ENCODE measurements around the gene XRCC1. TPM values are rescaled to one million over a fixed set of nuclear protein-coding genes. Genes with fewer than 3 reads are reported as not detected.

XRCC1 gene
- total and polyA plus RNA-seq, 2 of the 4 experiments (the other 2 are of a cell fraction), result 12.5 to 21.3 TPM

DNA sequence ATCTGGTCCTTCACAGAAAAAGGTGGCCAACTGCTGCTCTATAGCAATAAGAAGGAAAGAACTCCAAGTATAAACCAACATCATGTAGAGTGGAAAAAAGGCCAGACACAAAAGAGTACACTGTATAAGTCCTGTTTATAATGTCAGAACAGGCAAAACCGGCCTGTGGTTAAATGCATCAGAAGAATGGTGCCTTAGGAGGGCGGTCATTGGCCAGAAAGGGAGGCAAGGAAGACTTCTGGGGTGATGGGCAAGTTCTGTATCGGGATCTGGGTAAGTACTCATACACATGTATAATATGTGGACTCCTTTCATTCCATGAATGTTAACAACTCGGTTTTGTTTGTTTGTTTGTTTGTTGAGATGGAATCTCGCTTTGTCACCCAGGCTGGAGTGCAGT, 52.4 kb downstream of the XRCC1 start:
- Histone ChIP-seq H2AFZ (replicated peaks; ENCODE audit: low read length, poor library complexity) (no peak overlapping the region), H4K20me1 (ENCODE audit: insufficient read depth, low read length) (peaks cover 6% of the 10 kb centered on the region), H3K4me1 (ENCODE audit: control insufficient read depth, insufficient read depth, low read length) (peaks cover 4% of the 10 kb centered on the region), H3K9me3 (ENCODE audit: control insufficient read depth, insufficient read depth, low read length) (no peaks in the 10 kb centered on the region), H2BK5ac (ENCODE audit: low read depth, low read length, poor library complexity, severe bottlenecking) (no peak overlapping the region), H3K14ac (replicated peaks; ENCODE audit: low read depth, low read length) (peak overlapping the region; percentile 44; the same call in 1 of the 2 replicates), H4K91ac (ENCODE audit: insufficient read depth, low read depth, low read length) (no peak overlapping the region), H3K9ac (ENCODE audit: low read depth, low read length) (no peak overlapping the region), H3K18ac (ENCODE audit: low read depth, low read length) (no peak overlapping the region), H3K27ac (ENCODE audit: insufficient read depth, low read length) (no peak overlapping the region), H2AK9ac (replicated peaks; ENCODE audit: low read depth, low read length, poor library complexity) (no peak overlapping the region), H3K9me1 (ENCODE audit: insufficient read depth, low read length) (peaks cover 11% of the 10 kb centered on the region), H2BK120ac (ENCODE audit: low read depth, low read length) (no peak overlapping the region), H2AK5ac (ENCODE audit: low read depth, low read length) (no peak overlapping the region), H3K23ac (ENCODE audit: low read depth, low read length) (no peak overlapping the region), H4K5ac (ENCODE audit: low read depth, low read length) (no peak overlapping the region), H3K4me3 (ENCODE audit: insufficient read depth, low read depth, low read length) (no peak overlapping the region), H2BK20ac (ENCODE audit: low read depth, low read length) (no peak overlapping the region), H2BK15ac (ENCODE audit: low read depth, low read length) (no peak overlapping the region), H3K4me2 (ENCODE audit: low read depth, low read length) (no peak overlapping the region), H3K36me3 (ENCODE audit: control insufficient read depth, insufficient read depth, low read length) (peaks cover 2% of the 10 kb centered on the region; the same call in 1 of the 2 replicates), H3K27me3 (ENCODE audit: control insufficient read depth, insufficient read depth, low read length) (no peaks in the 10 kb centered on the region), H3K4ac (ENCODE audit: low read depth, low read length) (no peak overlapping the region), H3K56ac (ENCODE audit: extremely low read depth, insufficient read depth, low read length) (no peak overlapping the region), H4K8ac (ENCODE audit: low read depth in 2 of 2, low read length in 2 of 2) (no peak overlapping the region), H3K79me1 (ENCODE audit: low read depth in 1 of 2, low read length in 2 of 2) (peaks cover 25 to 79% of the 10 kb centered on the region in 2 experiments; a peak in 3 of 4 replicates)
- dilution Hi-C loops (cut with HindIII; ENCODE audit: low sequenced_read_pairs, unreplicated experiment) (no loop called here), in situ Hi-C loops (cut with MboI; ENCODE audit: low sequenced_read_pairs) (loop anchor here (5.0 to 10.0 kb wide), 2 partner anchors 76 to 418 kb away; no protein-coding TSS in a partner anchor), intact Hi-C loops (cut with micrococcal nuclease) (no loop called here)
- WGBS, 2 experiments (ENCODE audit: extremely low coverage in 2 of 2, insufficient read length in 1 of 2), result no CpG with 5 or more reads among the region's 5 CpGs
- DNase-seq (no peak), ATAC-seq (ENCODE audit: low read depth) (no peak)
- no peak for TF ChIP-seq MAFK (IDR thresholded peaks at IDR 0.05; ENCODE audit: low read depth, low read length)
- TF ChIP-seq CEBPB (IDR thresholded peaks at IDR 0.05; ENCODE audit: low read depth, low read length), result no peak
- TF ChIP-seq, protein P1, sequence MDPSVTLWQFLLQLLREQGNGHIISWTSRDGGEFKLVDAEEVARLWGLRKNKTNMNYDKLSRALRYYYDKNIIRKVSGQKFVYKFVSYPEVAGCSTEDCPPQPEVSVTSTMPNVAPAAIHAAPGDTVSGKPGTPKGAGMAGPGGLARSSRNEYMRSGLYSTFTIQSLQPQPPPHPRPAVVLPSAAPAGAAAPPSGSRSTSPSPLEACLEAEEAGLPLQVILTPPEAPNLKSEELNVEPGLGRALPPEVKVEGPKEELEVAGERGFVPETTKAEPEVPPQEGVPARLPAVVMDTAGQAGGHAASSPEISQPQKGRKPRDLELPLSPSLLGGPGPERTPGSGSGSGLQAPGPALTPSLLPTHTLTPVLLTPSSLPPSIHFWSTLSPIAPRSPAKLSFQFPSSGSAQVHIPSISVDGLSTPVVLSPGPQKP (IDR thresholded peaks at IDR 0.05; ENCODE audit: borderline replicate concordance, low read depth, low read length), result no peak
- no peak for TF ChIP-seq RAD21 (IDR thresholded peaks at IDR 0.05; ENCODE audit: low read length)
- TF ChIP-seq POLR2A (IDR thresholded peaks at IDR 0.05; ENCODE audit: low read depth, low read length), result no peak
- no peak for TF ChIP-seq RFX5 (IDR thresholded peaks at IDR 0.05; ENCODE audit: low read depth, low read length)
- TF ChIP-seq FOS (IDR thresholded peaks at IDR 0.05; ENCODE audit: low read depth, low read length), result no peak
- TF ChIP-seq MAZ (IDR thresholded peaks at IDR 0.05; ENCODE audit: borderline replicate concordance, low read depth, low read length), result no peak
- TF ChIP-seq, protein P2, sequence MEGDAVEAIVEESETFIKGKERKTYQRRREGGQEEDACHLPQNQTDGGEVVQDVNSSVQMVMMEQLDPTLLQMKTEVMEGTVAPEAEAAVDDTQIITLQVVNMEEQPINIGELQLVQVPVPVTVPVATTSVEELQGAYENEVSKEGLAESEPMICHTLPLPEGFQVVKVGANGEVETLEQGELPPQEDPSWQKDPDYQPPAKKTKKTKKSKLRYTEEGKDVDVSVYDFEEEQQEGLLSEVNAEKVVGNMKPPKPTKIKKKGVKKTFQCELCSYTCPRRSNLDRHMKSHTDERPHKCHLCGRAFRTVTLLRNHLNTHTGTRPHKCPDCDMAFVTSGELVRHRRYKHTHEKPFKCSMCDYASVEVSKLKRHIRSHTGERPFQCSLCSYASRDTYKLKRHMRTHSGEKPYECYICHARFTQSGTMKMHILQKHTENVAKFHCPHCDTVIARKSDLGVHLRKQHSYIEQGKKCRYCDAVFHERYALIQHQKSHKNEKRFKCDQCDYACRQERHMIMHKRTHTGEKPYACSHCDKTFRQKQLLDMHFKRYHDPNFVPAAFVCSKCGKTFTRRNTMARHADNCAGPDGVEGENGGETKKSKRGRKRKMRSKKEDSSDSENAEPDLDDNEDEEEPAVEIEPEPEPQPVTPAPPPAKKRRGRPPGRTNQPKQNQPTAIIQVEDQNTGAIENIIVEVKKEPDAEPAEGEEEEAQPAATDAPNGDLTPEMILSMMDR (conservative IDR thresholded peaks at IDR 0.05; ENCODE audit: low read depth, low read length), result no peak
- no peak for TF ChIP-seq BHLHE40 (IDR thresholded peaks at IDR 0.05; ENCODE audit: low read depth, low read length)
- TF ChIP-seq, protein P3, sequence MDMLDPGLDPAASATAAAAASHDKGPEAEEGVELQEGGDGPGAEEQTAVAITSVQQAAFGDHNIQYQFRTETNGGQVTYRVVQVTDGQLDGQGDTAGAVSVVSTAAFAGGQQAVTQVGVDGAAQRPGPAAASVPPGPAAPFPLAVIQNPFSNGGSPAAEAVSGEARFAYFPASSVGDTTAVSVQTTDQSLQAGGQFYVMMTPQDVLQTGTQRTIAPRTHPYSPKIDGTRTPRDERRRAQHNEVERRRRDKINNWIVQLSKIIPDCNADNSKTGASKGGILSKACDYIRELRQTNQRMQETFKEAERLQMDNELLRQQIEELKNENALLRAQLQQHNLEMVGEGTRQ (IDR thresholded peaks at IDR 0.05; ENCODE audit: low read depth, low read length), result no peak
- TF ChIP-seq CHD1 (IDR thresholded peaks at IDR 0.05; ENCODE audit: low read depth, low read length), result no peak
- no peak for TF ChIP-seq NFE2L2 (IDR thresholded peaks at IDR 0.05; ENCODE audit: low read depth, low read length)
- no peak for TF ChIP-seq SMC3 (IDR thresholded peaks at IDR 0.05; ENCODE audit: low read depth, low read length)
- no peak for TF ChIP-seq MXI1 (IDR thresholded peaks at IDR 0.05; ENCODE audit: borderline replicate concordance, low read depth, low read length)
- no peak for TF ChIP-seq RCOR1 (IDR thresholded peaks at IDR 0.05; ENCODE audit: insufficient replicate concordance, low read length)
- no TSS peak for BruUV-seq (replicated peaks)
- POLR2A ChIA-PET (ENCODE audit: unreplicated experiment), result no interaction called here
- CTCF ChIA-PET, result no interaction called here
